Fibroblast of villous mesenchyme (primary cell): Measurements from ENCODE around the gene GPT2. TPM values are rescaled to one million over a fixed set of nuclear protein-coding genes. Genes with fewer than 3 reads are reported as not detected.

Source experiments
- DNase-seq: peaks from one replicate; pipeline ENCODE4 v3.0.0-alpha.2; 2010; ENCODE audit warnings: low read depth
- H3K4me3 ChIP-seq: 2 replicates; pipeline ENCODE4 v1.5.1; 2011; ENCODE audit warnings: low read depth, mild to moderate bottlenecking, low read length
- total RNA-seq: library from RNA; depleted of rRNA; stranded (reverse); fragments of >200 nt; gene quantifications from 2 replicates; pipeline ENCODE4 v1.2.3, GENCODE V29; 2012
- TF ChIP-seq, protein P1 (sequence below): IDR thresholded peaks from 2 replicates; pipeline ENCODE4 v1.5.1; 2012; ENCODE audit warnings: low read depth, mild to moderate bottlenecking, low read length; ENCODE audit not compliant: insufficient read depth

Gene GPT2
- total RNA-seq, 1 donor = 13.0 TPM

DNA sequence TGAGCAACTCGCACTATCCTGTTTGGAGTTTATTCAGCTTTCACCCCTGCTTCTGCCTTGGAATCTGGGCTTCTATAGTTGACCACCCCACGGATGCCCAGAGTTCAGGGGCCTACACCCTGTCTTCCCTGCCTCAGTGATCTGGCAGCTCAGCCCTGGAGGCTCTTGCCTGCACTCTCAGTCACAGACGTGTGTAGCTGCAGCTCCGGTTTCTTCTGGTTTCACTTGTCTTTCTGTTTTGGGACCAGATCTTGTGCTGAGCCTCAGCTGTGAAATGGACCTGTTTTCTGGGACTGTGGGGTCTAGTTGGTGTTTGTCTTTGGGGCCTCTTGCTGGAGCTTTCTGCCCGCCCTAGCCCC lies 5.8 kb downstream of the GPT2 start:
- no peak for DNase-seq
- TF ChIP-seq, protein P1, sequence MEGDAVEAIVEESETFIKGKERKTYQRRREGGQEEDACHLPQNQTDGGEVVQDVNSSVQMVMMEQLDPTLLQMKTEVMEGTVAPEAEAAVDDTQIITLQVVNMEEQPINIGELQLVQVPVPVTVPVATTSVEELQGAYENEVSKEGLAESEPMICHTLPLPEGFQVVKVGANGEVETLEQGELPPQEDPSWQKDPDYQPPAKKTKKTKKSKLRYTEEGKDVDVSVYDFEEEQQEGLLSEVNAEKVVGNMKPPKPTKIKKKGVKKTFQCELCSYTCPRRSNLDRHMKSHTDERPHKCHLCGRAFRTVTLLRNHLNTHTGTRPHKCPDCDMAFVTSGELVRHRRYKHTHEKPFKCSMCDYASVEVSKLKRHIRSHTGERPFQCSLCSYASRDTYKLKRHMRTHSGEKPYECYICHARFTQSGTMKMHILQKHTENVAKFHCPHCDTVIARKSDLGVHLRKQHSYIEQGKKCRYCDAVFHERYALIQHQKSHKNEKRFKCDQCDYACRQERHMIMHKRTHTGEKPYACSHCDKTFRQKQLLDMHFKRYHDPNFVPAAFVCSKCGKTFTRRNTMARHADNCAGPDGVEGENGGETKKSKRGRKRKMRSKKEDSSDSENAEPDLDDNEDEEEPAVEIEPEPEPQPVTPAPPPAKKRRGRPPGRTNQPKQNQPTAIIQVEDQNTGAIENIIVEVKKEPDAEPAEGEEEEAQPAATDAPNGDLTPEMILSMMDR = no peak
- no peak overlapping the region for H3K4me3 ChIP-seq

DNA sequence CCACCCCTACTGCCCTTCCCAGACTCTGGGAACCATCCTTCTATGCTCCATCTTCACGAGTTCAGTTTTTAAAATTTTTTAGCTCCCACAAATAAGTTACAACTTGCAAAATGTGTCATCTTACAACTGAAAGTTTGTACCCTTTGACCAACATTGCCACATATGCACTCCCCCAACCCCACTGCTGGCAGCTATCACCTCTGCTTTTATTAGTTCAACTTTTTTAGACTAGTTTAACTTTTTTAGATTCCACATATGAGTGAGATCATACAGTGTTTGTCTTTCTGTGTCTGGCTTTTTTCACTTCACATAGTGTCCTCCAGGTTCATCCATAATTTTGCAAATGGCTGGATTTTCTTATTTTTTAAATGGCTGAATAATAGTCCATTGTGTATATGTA lies 7.7 kb downstream of the GPT2 start:
- no peak overlapping the region for H3K4me3 ChIP-seq
- TF ChIP-seq, protein P1 = no peak
- DNase-seq = no peak

DNA sequence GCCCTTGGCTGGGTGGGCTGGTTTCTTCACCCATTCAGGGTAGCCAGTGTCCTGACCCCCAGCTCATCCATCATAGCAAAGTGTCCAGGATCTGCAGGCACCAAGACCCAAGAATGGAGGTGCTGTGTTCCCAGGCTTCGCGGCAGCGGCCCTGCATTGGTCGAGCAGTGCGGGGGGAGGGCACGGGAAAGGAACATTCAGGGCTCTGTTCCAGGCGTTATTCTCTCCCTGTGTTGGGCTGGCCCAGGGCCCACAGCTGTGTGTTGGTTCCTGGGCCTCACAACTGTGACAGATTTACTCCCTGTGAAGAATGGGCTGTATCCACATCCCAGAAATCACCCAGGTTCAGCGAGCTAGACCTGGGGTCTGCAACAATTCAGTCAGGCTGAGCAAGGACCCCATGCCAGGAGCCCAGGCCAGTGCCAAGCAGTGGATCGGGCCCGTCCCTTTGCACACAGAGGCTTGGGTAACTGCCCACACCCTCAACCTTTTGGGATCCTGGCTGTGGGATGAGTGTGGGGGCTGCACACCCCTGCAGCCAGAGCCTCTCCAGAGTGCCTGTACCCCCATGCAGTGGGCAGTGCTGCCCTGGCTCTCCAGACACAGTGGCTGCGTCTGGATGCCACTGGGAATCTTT lies 10.0 kb downstream of the GPT2 start:
- TF ChIP-seq, protein P1 = no peak
- no peak for DNase-seq
- H3K4me3 ChIP-seq = no peak overlapping the region

DNA sequence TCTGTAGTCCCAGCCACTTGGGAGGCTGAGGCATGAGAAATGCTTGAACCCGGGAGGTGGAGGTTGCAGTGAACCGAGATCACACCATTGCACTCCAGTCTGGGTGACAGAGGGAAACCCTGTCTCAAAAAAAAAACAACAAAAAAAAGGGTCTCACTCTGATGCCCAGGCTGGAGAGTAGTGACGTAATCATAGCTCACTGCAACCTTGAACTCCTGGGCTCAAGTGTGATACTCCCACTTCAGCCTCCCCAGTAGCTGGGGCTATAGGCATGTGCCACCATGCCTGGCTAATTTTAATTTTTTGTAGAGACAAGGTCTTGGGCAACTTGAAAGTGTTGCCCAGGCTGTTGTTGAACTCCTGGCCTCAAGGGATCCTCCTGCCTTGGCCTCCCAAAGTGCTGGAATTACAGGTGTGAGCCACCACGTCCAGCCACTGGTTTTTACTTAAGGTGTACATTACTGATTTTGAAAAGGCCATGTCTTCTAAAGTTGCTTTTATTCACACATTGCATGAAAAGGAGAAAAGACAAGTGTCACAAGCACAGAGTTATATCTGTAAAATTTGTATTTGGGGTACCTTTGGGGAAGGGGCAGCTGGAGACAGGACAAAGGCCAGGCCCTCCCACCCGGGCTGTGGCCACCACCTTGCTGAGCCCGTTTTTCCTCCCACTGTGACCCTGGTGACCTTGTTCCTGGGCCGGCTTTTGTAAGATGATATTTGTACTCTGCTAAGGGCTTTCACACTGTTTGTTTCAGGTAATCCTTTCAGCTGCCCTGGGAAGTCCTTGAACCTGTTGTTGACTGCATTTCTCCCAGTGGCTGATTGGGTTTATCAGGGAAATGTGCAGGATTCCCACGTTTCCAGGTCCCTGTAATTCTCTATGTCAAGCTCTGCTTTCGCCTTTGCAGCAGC lies 11.5 kb downstream of the GPT2 start:
- no peak for DNase-seq
- TF ChIP-seq, protein P1 = no peak

DNA sequence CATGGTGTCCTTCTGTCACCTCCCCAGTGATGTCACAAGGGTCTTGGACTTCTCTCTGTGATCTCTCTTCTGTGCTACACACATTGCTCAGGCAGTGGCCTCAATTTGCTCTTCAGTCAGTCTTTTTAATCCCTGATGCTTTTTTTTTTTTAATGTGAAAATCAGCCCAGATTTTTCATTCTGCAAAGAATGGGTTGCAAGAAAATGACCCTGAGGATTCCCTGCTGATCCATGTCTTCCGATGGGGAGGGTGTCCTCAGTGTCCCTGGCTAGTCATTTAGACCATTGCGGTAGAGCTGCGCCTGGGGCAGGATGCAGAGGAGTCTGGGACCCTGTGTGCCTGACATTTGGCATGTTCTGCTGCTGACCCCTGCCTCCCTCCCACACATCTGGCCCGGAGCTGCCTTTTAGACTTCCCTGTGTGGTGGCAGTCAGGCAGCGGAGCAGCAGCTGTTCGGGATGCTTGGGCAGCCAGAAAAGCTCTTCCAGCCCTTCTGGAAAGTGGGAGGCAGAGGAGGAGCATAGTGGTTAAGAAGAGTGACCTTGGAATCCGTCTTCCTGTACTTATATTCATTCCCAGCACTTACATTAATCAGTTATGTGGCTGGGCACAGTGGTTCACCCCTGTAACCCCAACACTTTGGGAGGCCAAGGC lies 12.3 kb downstream of the GPT2 start:
- H3K4me3 ChIP-seq = no peak overlapping the region
- DNase-seq = peak; percentile 29
- TF ChIP-seq, protein P1 = no peak

More for the DNA sequence above, 11.5 kb downstream of the GPT2 start:
- H3K4me3 ChIP-seq = no peak overlapping the region

DNA sequence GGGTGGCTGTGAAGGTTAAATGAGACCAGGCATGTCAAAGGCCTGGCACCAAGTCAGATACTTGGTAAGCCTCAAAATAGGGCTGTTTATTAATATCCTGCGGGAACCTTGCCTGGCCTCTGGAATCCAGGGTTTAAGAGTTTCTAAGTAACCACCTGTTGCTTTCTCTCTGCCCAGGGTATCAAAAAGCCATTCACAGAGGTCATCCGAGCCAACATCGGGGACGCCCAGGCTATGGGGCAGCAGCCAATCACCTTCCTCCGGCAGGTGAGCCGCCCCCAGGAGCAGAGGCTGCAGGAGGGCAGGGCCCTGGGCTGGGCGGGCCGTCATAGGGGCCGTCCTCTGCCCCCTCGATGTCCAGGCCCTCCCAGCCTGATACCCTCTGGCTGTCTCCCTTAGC lies 13.3 kb downstream of the GPT2 start:
- TF ChIP-seq, protein P1 = no peak
- H3K4me3 ChIP-seq = no peak overlapping the region
- DNase-seq = no peak
